ENCODE results near the gene ATP8A1.

DNA sequence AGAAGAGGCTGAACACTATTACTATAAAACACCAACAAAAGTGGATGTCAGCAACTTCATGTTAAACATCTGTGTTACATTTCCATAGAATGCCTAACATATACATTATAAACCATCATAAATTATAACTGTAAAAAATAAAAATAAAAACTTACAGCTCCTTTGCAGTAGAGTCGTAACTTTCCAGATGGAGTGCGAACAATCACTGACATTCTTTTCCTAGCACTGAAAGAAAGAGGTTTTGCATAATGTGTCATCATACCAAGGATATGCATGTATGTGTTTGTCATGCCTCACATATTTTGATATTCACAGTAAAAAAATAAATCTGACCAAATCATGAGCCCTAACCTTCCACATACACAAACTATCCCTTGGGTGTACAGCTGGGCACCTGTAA, 113.1 kb downstream of the ATP8A1 start:
- TF ChIP-seq, protein P1, sequence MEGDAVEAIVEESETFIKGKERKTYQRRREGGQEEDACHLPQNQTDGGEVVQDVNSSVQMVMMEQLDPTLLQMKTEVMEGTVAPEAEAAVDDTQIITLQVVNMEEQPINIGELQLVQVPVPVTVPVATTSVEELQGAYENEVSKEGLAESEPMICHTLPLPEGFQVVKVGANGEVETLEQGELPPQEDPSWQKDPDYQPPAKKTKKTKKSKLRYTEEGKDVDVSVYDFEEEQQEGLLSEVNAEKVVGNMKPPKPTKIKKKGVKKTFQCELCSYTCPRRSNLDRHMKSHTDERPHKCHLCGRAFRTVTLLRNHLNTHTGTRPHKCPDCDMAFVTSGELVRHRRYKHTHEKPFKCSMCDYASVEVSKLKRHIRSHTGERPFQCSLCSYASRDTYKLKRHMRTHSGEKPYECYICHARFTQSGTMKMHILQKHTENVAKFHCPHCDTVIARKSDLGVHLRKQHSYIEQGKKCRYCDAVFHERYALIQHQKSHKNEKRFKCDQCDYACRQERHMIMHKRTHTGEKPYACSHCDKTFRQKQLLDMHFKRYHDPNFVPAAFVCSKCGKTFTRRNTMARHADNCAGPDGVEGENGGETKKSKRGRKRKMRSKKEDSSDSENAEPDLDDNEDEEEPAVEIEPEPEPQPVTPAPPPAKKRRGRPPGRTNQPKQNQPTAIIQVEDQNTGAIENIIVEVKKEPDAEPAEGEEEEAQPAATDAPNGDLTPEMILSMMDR (IDR thresholded peaks at IDR 0.05) = no peak
- no peak for TF ChIP-seq POLR2A (IDR thresholded peaks at IDR 0.05)
